MM.1S (cell line): ENCODE data around the gene BRD1.

Experiments used
- DNase-seq: peaks from one replicate; pipeline ENCODE4 v3.0.0-alpha.2; 2015
- H2AFZ ChIP-seq: fragments of 300-600 bp; sonication (generic); 2 replicates; pipeline ENCODE4 v1.6.0; 2016; ENCODE audit warnings: antibody characterized with exemption, low read length
- H3F3A ChIP-seq: fragments of 300-600 bp; sonication (generic); 2 replicates; pipeline ENCODE4 v1.6.1; 2016; ENCODE audit warnings: mild to moderate bottlenecking, antibody characterized with exemption, low read length, moderate library complexity, mixed read lengths; ENCODE audit not compliant: insufficient read depth
- H3K27ac ChIP-seq: fragments of 300-600 bp; sonication (generic); 2 replicates; pipeline ENCODE4 v1.5.1; 2016; ENCODE audit warnings: mild to moderate bottlenecking, low read length
- H3K27me3 ChIP-seq: fragments of 300-600 bp; sonication (generic); replicated peaks from 2 replicates; pipeline ENCODE4 v1.6.0; 2016; ENCODE audit warnings: low read length; ENCODE audit not compliant: insufficient read depth
- H3K36me3 ChIP-seq: fragments of 300-600 bp; sonication (generic); replicated peaks from 2 replicates; pipeline ENCODE4 v1.6.1; 2016; ENCODE audit warnings: mild to moderate bottlenecking, low read length, mixed read lengths; ENCODE audit not compliant: insufficient read depth
- H3K4me1 ChIP-seq: fragments of 300-600 bp; sonication (generic); 2 replicates; pipeline ENCODE4 v1.6.1; 2016; ENCODE audit warnings: low read length, mixed read lengths
- H3K4me2 ChIP-seq: fragments of 300-600 bp; sonication (generic); 2 replicates; pipeline ENCODE4 v1.6.0; 2016; ENCODE audit warnings: low read depth, low read length
- H3K4me3 ChIP-seq: fragments of 300-600 bp; sonication (generic); 2 replicates; pipeline ENCODE4 v1.5.1; 2016; ENCODE audit warnings: low read length, mixed read lengths
- H3K79me2 ChIP-seq: fragments of 300-600 bp; sonication (generic); 2 replicates; pipeline ENCODE4 v1.6.1; 2016; ENCODE audit warnings: mixed run types, low read length, mixed read lengths
- H3K9ac ChIP-seq: fragments of 300-600 bp; sonication (generic); 2 replicates; pipeline ENCODE4 v1.6.1; 2016; ENCODE audit warnings: low read length, mixed read lengths
- H3K9me2 ChIP-seq: fragments of 300-600 bp; sonication (generic); replicated peaks from 2 replicates; pipeline ENCODE4 v1.6.1; 2016; ENCODE audit warnings: mild to moderate bottlenecking, low read length, mixed read lengths; ENCODE audit not compliant: insufficient read depth
- H3K9me3 ChIP-seq: fragments of 300-600 bp; sonication (generic); replicated peaks from 2 replicates; pipeline ENCODE4 v1.6.1; 2016; ENCODE audit warnings: mild to moderate bottlenecking, low read length, mixed read lengths; ENCODE audit not compliant: insufficient read depth
- H4K20me1 ChIP-seq: fragments of 300-600 bp; sonication (generic); 2 replicates; pipeline ENCODE4 v1.6.1; 2016; ENCODE audit warnings: mild to moderate bottlenecking, low read length, moderate library complexity, mixed read lengths; ENCODE audit not compliant: insufficient read depth
- EZH2 ChIP-seq: fragments of 300-600 bp; sonication (generic); optimal IDR thresholded peaks from 2 replicates; pipeline ENCODE3; 2017; ENCODE audit warnings: low read depth, mild to moderate bottlenecking, antibody characterized with exemption, low read length, mixed read lengths
- EZH2phosphoT487 ChIP-seq: fragments of 300-600 bp; sonication (generic); IDR thresholded peaks from 2 replicates; pipeline ENCODE4 v1.6.1; 2018; ENCODE audit warnings: antibody characterized with exemption, low read length
- TF ChIP-seq, protein P1 (sequence below): fragments of 300-600 bp; sonication (generic); IDR thresholded peaks from 2 replicates; pipeline ENCODE4 v1.5.1; 2016; ENCODE audit warnings: antibody characterized with exemption, low read length, mixed read lengths

Gene BRD1

GRCh38 chr22:49754696-49755630 lies 72.7 kb downstream of the BRD1 start:
- Histone ChIP-seq H3K27me3 (peaks cover 53% of the 10 kb centered on the region), H3K79me2 (no peaks in the 10 kb centered on the region), H4K20me1 (no peaks in the 10 kb centered on the region), H3K9ac (no peak overlapping the region), H3F3A (no peaks in the 10 kb centered on the region), H3K4me2 (no peak overlapping the region), H3K9me3 (no peaks in the 10 kb centered on the region), H2AFZ (no peak overlapping the region), H3K27ac (no peak overlapping the region), H3K36me3 (no peaks in the 10 kb centered on the region), H3K4me3 (no peak overlapping the region), H3K9me2 (no peaks in the 10 kb centered on the region), H3K4me1 (0 out of 2 replicates have a peak, but pooled peaks cover 4% of the 10 kb centered on the region)
- no peak for DNase-seq
- TF ChIP-seq EZH2 = no peak
- TF ChIP-seq EZH2phosphoT487 = no peak
- TF ChIP-seq, protein P1, sequence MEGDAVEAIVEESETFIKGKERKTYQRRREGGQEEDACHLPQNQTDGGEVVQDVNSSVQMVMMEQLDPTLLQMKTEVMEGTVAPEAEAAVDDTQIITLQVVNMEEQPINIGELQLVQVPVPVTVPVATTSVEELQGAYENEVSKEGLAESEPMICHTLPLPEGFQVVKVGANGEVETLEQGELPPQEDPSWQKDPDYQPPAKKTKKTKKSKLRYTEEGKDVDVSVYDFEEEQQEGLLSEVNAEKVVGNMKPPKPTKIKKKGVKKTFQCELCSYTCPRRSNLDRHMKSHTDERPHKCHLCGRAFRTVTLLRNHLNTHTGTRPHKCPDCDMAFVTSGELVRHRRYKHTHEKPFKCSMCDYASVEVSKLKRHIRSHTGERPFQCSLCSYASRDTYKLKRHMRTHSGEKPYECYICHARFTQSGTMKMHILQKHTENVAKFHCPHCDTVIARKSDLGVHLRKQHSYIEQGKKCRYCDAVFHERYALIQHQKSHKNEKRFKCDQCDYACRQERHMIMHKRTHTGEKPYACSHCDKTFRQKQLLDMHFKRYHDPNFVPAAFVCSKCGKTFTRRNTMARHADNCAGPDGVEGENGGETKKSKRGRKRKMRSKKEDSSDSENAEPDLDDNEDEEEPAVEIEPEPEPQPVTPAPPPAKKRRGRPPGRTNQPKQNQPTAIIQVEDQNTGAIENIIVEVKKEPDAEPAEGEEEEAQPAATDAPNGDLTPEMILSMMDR = no peak

DNA sequence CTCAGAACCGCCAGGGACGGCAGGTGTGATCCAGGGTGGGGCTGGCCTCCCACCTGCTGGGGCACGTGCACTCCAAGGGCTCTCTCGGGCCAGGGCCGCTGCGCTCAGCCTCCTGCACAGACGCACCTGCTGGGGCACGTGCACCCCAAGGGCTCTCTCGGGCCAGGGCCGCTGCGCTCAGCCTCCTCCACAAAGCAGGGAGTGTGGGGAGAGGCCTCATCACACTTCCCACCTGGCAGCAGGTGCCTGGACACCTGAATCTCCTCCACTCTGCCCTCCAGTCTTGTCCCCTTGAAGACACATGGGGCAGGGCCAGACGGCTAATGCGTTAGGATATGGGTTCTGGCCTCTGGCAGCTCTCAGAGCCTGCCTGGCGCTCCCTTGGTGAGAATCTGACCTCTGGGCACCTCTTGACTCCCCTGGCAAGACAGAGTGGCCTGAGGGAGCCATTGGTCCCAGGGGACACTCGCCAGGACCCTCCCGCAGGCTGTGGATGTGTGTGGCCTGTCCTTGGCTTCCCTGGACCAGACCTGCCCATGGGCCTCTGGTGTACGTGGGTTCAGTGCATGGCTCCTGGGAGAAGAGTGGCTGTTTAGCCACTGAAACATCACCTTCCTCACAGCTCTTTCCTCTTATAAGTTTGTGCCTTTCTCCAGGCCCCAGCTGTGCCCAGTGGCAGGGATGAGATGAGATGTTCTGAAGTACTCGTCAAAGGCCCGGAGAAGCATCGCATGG lies 73.5 kb downstream of the BRD1 start:
- Histone ChIP-seq H3K27ac (no peak overlapping the region), H3K4me1 (0 out of 2 replicates have a peak, but pooled peaks cover 4% of the 10 kb centered on the region), H3K4me2 (no peak overlapping the region), H3K9ac (no peak overlapping the region), H4K20me1 (no peaks in the 10 kb centered on the region), H3K4me3 (no peak overlapping the region), H3K27me3 (peaks cover 58% of the 10 kb centered on the region), H3F3A (no peaks in the 10 kb centered on the region), H3K9me2 (no peaks in the 10 kb centered on the region), H3K79me2 (no peaks in the 10 kb centered on the region), H3K9me3 (no peaks in the 10 kb centered on the region), H2AFZ (no peak overlapping the region), H3K36me3 (no peaks in the 10 kb centered on the region)
- DNase-seq = peak; percentile 39
- TF ChIP-seq, protein P1 = no peak
- no peak for TF ChIP-seq EZH2
- TF ChIP-seq EZH2phosphoT487 = no peak

- Histone ChIP-seq H3F3A (no peaks in the 10 kb centered on the region), H2AFZ (no peak overlapping the region), H3K9me2 (no peaks in the 10 kb centered on the region), H3K4me1 (0 out of 2 replicates have a peak, but pooled peaks cover 4% of the 10 kb centered on the region), H3K4me3 (no peak overlapping the region), H3K27ac (no peak overlapping the region), H3K79me2 (no peaks in the 10 kb centered on the region), H3K27me3 (peaks cover 54% of the 10 kb centered on the region), H3K9ac (no peak overlapping the region), H3K4me2 (no peak overlapping the region), H4K20me1 (no peaks in the 10 kb centered on the region), H3K9me3 (no peaks in the 10 kb centered on the region), H3K36me3 (no peaks in the 10 kb centered on the region)
- TF ChIP-seq, protein P1 = no peak
- TF ChIP-seq EZH2 = no peak
- TF ChIP-seq EZH2phosphoT487 = no peak
- no peak for DNase-seq
These were observed 74.3 kb downstream of the BRD1 start for GRCh38 chr22:49753276-49753890.
